Stimulated activated CD8-positive, alpha-beta memory T cell treated with anti-CD3 and anti-CD28 coated beads, Interleukin-4, amount 100 ng/mL, for 4 hours (primary cell): Measurements from ENCODE around the gene PLOD3.

Experiments
- DNase-seq, 2 donors: peaks; one replicate each; pipeline ENCODE4 v3.0.0-alpha.2; 2020; ENCODE audit warnings: low read depth in 2 of 2, low spot score in 1 of 2

PLOD3 gene

DNA sequence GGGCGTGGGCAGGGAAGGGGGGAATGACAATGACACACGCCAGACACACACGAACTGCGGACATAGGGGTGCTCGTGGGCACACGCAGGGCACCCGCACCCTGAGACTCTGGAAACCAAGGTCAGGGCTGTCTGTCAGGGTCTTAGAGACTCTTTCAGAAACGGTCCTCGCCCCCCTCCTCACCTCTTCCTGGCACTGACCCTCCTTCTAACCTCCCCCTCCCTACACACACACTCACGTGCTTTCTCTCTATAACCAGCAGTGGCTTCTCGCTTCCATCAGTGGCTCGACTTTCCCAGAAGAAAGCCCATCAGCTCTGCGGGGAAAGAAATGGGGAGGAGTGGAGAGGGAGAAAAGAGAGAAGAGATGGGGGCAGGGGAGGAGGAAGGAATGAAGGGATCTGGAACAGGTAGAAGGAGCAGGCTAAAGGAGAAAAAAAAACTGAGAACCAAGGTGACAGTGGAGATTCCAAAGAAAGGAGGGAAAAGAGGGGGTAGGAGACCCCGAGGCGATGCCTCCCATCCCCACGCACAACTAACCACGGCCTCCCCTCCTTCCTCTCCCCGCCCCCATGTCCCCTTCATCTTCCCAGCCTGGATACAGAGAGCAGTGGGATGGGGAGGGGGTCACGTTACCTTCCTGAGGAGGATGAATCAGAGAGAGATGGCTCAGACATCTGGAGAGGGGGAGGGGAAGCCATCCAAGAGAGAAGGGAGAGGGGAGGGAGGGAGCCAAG, 50.3 kb downstream of the PLOD3 start:
- DNase-seq = no peak

DNA sequence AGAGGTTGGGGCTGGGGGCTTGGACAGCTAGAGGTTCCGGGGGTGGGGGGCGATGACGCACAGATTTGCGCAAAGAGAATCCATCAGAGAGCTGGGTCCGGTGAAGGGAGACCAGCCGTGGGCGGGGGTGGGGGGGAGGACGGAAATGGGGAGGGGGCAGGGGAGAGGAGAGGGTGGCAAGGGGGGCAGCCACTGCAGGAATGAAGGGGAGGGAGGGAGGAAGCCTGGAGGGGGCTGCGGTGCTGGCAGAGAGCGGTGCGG, 50.8 kb downstream of the PLOD3 start:
- DNase-seq = no peak

DNA sequence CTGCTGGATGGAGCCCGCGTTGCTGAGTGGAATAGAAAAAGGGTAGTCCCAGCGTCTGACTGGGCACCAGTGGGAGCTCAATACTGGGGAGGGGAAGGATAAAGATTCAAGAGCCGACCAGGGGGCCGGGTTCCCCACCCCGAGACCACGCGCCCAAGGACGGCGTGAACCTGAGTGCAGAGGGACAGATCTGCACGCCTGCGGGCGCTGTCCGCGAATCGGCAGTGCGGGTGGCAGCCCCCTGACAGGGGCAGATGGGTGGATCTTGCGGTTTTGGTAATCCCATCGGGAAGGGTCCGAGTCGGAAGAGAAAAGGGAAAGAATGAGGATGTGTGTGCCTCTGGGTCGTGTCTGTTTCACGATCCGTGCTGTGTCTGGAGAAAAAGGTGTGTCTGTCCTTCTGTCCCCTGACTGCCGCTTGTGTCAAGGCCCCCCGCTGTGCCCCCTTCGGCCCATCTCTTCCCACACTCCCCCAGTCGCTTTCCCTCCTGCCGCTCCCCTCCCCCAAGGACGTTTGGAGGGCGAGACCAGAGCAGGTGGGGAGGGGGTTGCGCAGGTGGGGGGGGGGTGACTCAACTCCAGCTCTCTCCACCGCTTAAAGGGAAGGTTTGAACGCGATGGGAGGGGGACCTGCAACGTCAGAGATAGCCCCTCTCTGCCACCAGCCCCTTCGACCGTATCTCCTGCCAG, 51.3 kb downstream of the PLOD3 start:
- no peak for DNase-seq

DNA sequence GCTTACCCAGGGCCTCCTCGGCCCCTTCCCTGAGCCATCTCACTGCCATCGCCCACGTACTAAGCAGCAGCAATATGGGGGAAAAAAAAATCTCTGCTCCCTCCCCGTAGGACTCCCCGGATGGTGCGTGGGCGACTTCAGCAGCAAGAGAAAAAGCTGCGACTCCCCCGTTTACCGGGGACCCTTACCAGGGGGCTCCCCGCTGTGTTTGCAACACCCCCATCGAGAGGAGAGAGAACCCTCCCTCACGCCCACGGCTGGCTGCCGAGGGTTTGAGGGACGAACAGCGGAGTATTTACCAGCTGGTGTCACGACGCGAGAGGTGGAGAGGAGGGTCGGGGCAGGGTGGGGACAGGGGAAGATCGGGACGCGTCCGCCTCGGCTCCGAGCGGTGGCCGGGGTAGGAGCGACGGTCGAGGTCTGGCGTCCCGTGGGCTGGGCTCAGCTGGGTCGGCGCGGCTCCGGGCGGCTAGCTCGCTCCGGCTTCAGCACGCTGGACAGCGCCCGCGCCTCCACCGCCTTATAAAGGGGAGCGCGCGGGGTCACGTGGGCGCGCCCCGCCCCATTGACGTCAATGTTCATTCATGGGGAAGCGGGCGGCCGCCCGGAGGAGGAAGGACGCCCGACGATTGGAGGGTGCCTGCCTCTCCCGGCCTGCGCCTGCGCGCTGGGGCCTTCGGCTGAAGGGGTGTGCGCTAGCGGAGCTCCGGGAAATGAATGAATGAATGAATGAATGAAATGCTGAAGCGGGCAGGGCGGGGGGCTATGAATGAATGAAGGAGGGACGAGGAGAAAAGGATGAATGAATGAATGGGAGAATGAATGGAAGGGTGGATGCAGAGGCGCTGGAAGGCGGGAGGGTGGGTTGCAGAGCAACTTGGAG, 52.1 kb downstream of the PLOD3 start, which contains the start of gene VGF:
VGF (minus strand) TSS at position 495 of the 883 bp plus-strand sequence. CDS start 726 bp downstream, outside the sequence.
- DNase-seq = peak; percentile 76 to 79

DNA sequence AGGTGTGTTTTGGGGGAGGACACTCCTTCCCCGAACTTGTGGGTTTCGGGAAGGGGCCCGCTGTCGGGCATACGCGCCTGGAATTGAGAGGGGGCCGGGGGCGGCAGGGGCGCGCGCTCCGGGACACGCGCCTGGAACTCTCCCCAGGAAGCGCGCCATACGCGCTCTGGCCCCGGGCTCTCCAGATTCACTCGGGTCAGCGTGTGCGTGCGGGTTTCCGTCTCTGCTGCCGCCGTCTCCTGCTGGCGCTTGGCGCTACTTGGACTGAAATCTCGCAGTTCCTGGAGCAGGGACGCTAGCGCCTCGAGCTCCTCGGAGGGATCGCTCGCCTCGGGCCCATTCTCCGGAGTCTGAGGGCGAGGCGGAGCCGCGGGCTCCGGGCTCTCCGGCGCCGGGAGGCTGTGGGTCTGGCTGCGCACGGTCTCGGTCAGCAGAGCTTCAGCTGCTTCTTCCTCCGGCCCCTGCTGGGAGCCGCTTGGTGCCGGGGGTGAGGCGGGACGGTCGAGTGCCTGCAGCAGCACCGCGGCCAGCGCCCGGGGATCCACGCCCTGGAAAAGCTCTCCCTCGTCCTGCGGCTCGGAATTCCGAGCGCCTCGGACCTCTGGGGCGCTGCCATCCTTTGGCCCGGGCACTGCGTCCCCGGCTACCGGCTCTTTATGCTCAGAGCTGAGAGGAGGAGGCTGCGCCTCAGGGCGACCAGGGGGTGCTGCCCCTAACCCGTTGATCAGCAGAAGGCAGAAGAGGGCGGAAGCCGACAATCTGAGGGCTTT, 53.1 kb downstream of the PLOD3 start:
- DNase-seq = no peak

DNA sequence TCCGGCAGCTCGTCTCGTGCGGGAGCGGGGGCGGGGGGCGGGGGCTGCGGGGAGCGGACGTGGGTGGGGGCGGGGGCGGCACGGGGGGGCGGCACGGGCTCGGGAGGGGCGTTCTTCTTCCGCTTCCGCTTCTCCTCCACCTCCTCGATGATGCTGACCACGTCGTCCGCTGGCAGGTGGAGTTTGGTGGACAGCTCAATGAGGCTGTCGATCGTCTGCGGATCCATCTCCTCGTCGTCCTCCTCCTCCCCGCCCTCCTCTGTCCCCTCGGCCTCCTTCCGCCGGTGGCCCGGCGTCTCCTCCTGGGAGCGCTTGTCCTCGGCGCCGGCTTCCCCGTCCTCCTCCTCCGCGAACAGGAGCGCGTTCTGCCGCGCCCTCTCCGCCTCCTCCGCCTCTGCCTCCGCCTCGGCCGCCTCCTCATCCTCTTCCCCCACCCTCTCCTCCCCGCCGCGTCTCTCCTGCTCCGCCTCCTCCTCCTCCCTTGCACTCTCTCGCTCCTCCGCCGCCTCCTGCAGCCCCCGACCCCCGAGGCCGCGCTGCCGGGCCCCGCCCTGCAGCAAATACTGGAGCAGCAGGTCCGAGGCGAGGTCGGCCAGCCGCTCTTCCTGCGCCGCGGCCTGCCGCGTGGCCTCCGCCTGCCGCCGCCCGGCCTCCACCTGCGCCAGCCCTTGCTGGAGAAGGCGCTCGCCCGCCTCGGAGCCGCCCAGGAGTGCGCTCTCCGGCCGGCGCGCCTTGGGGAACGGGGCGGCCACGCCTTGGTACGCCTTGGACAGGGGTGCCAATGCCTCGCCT, 53.9 kb downstream of the PLOD3 start:
- DNase-seq = no peak

DNA sequence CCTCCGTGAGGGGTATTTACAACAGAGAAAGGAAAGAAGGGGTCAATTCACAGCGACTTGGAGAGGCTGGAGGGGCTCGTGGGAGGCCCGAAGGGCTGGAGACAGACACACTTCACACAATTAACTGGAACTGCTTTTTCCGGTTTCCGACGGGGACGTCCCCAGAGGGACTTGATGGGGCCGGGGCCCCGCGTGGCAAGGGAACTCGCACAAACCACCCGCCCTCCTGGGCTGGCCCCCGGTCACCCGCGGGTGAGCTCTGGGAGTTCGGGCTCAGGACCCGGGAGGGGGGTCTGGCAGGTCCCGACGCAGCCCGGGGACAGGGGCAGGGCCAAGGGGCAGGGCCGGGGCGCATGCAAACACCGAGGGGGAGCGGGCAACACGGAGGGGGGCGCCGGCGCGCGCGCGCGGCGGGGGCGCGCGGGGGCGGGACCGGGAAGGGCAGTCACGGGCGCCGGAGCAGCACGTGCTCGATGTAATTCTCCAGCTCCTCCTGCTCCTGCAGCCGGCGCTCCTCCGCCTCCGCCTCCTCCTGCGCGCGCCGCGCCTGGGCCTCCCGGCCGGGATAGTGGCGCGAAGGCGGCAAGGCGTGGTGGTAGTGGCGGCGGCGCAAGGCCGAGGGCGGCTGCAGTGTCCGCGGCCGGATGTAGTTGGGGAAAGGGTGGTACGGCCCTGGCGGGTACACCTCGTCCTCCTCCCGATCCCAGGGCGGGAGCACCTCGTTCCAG, 54.7 kb downstream of the PLOD3 start:
- no peak for DNase-seq

DNA sequence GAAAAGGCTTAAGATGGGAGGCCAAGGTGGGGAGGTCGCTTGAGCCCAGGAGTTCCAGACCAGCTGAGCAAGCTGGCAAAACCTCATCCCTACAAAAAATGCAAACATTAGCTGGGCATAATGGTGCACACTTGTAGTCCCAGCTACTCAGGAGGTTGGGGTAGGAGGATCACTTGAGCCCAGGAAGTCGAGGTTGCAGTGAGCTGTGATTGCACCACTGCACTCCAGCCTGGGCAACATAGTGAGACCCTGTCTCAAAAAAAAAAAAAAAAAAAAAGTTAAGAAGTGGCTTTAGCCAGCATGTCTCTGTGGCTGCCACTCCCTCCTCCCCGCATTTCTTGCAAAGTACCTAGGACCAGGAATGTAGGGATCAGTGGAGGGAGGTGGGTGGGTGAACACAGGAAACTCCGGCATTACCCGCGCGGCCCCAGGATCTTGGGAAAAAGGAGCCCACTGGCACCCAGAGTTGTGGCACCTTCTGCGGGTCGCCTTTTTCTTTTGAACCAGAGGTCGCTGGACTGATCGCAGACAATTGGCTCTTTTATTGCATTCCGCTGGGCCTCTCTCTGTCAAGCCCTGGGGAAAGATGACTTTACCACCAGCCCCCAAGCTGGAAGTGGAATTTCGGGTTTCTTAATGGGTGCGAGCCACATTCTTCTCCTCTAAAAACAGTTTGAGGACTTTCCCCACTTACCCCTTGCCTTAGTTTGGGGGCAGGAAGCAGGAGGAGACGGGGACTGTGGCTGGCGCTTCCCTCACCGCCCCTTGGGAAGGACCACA, 55.5 kb downstream of the PLOD3 start:
- no peak for DNase-seq

DNA sequence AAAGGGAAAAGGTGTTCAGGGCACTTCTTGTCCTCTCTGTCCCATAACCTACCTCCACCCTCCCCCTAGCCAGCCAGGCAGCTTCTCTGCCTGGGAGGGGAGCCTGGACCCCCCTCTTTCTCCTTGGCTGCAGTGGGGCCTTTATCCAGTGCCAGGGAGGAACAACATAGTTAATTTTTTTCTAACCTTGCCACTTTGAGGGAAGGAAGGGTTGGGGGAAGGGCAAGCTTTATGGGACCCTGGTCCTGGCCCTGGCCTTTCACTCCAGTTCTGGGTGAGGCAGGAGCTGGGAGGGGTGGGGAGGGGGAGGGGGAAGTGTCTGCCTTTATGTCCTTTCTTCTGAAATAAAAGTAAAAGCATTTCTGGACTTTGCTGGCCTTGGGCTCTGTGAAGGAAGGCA, 56.5 kb downstream of the PLOD3 start:
- no peak for DNase-seq

DNA sequence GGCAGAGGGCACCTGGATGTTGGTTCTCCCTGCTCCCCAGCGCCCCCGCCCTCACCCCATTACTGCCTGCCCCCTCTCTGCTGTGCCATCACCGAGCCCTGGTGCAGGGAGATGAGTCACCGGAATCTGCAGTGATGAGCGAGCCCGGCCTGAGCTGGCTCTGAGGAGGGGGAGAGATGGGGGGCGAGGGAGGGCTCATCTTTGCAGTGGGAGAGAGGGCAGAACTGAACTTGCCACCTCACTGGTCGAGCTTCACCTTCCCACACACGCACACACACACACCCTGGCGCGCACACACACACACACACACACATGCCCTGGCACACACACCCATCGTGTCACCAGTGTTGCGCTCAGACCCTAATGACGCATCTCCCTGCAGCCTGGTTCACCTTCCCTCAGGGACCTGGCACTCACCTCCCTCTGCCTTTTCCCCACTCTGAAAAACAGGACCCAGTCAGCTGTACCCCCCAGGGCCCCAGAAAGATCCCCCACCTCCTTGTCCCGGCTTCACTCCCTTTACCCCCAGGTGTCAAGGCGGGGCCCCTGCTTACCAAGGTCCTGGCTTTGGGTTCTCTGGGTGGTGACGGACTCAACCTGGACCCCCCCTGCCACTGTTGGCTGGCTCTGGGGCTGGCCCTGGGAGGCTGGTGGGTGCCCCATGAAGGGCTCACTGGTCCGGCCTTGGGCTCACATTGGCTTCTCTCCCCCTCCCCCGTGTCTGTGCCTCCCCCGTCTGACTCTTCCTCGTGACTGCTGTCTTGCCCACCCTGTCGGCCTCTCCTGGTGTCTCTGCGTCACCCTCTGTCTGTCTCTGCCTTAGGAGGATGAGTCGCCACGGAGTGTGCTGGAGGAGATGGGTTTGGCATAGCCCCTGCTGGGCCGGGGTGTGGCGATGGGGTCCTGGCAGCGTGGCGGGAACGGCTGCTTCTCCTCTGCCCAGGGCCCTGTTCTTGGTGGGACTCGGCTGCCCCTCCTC, 57.4 kb downstream of the PLOD3 start:
- no peak for DNase-seq

DNA sequence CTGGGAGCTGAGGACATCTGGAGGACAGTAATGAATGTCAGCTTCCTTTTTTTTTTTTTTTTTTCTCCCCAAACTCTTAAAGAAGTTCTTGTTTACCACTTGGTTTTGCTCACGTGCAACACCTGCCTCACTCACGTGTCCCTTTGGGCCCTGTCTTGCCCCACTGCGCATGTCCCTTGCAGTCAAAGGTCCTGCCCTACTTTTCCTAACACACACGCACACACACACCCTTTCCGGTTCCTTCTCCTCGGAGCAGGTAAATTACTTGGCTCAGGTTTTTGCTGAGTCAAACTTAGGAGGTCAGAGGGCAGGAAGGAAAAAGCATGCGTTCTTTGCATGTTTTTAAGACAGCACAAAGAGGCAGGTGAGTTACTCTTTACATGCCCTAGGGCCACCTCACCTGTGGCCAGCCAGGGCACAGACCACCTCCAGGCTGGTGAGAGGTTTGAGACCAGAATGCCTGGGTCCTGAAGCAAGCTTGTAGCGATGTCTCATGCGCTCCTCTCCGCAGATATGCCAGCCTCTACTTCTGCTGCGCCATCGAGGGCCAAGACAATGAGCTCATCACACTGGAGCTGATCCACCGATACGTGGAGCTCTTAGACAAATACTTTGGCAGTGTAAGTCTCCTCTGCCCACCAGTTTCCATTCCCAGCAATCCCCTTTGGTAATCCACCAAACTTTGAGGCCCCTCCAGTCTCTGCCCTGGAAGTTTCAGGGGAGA, 60.4 kb downstream of the PLOD3 start:
- no peak for DNase-seq

DNA sequence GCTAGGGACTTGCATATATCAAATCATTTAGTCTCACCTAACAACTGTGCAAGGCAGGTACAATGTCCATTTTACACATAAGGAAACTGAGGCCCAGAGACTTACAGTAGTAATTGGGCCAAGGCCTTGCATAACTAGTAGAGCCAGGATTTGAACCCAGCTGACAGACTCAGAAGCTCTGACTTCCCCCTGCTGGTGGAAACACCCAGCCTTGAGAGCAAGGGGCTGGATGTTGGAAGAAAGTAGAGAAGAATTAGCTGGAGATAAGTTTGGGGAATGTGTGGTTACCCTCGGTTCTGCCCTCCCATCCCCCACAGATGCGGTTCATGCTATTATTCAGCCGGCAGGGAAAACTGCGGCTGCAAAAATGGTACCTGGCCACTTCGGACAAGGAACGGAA, 61.1 kb downstream of the PLOD3 start:
- DNase-seq = no peak
